Stimulated activated CD4-positive, alpha-beta T cell treated with anti-CD3 and anti-CD28 coated beads, Interleukin-15, amount 100 ng/mL, for 24 hours (primary cell): Measurements from ENCODE around the gene NTM.

Experiments
- DNase-seq: peaks from one replicate; pipeline ENCODE4 v3.0.0-alpha.2; 2020

NTM gene

GRCh38 chr11:132211479-132211878 lies 841.1 kb downstream of the NTM start:
- no peak for DNase-seq

- no peak for DNase-seq
Measured at GRCh38 chr11:132217856-132218255, 847.4 kb downstream of the NTM start.

- no peak for DNase-seq
Measured at GRCh38 chr11:132220474-132220873, 850.1 kb downstream of the NTM start.

GRCh38 chr11:132222345-132222744 lies 851.9 kb downstream of the NTM start:
- no peak for DNase-seq

GRCh38 chr11:132226522-132226921 lies 856.1 kb downstream of the NTM start:
- no peak for DNase-seq

- DNase-seq: no peak
Measured at GRCh38 chr11:132228746-132229325, 858.4 kb downstream of the NTM start.

GRCh38 chr11:132231656-132232347 lies 861.4 kb downstream of the NTM start:
- DNase-seq: no peak

GRCh38 chr11:132234878-132235277 lies 864.5 kb downstream of the NTM start:
- DNase-seq: no peak

GRCh38 chr11:132237781-132238180 lies 867.4 kb downstream of the NTM start:
- no peak for DNase-seq

GRCh38 chr11:132238331-132238866 lies 868.0 kb downstream of the NTM start:
- DNase-seq: no peak

- no peak for DNase-seq
Measured at GRCh38 chr11:132240374-132240773, 870.0 kb downstream of the NTM start.

- DNase-seq: no peak
Measured at GRCh38 chr11:132242632-132243031, 872.2 kb downstream of the NTM start.

GRCh38 chr11:132244846-132245245 lies 874.4 kb downstream of the NTM start:
- DNase-seq: no peak

GRCh38 chr11:132245403-132246385 lies 875.3 kb downstream of the NTM start:
- no peak for DNase-seq

GRCh38 chr11:132248580-132248979 lies 878.2 kb downstream of the NTM start:
- DNase-seq: no peak

GRCh38 chr11:132249256-132249655 lies 878.8 kb downstream of the NTM start:
- DNase-seq: no peak

- no peak for DNase-seq
Measured at GRCh38 chr11:132251061-132251460, 880.6 kb downstream of the NTM start.

- DNase-seq: no peak
Measured at GRCh38 chr11:132253469-132254264, 883.3 kb downstream of the NTM start.

GRCh38 chr11:132254906-132255305 lies 884.5 kb downstream of the NTM start:
- DNase-seq: no peak

GRCh38 chr11:132256528-132257279 lies 886.3 kb downstream of the NTM start:
- DNase-seq: no peak

- no peak for DNase-seq
Measured at GRCh38 chr11:132257871-132258270, 887.5 kb downstream of the NTM start.

- no peak for DNase-seq
Measured at GRCh38 chr11:132258875-132259274, 888.5 kb downstream of the NTM start.
